ENCODE data around the gene C1QL2.

C1QL2 gene

GRCh38 chr2:119181391-119181790 is 22.8 kb upstream of the C1QL2 start:
- no peak for TF ChIP-seq TAF1 (IDR thresholded peaks at IDR 0.05; ENCODE audit: borderline replicate concordance, insufficient read depth, low read length)
- no peak for TF ChIP-seq POLR2AphosphoS5 (IDR thresholded peaks at IDR 0.05; ENCODE audit: low read depth, low read length)
- no peak for TF ChIP-seq FOXP2 (optimal IDR thresholded peaks at IDR 0.05; ENCODE audit: borderline replicate concordance, extremely low read depth, extremely low read length, insufficient read depth)
- TF ChIP-seq SIN3A (IDR thresholded peaks at IDR 0.05; ENCODE audit: borderline replicate concordance, insufficient read depth, low read length), result no peak
- no peak for TF ChIP-seq REST (IDR thresholded peaks at IDR 0.05; ENCODE audit: insufficient read depth in 1 of 2, low read depth in 2 of 2, low read length in 2 of 2)

GRCh38 chr2:119180892-119181291 is 22.3 kb upstream of the C1QL2 start:
- no peak for TF ChIP-seq SIN3A (IDR thresholded peaks at IDR 0.05; ENCODE audit: borderline replicate concordance, insufficient read depth, low read length)
- TF ChIP-seq POLR2AphosphoS5 (IDR thresholded peaks at IDR 0.05; ENCODE audit: low read depth, low read length), result no peak
- no peak for TF ChIP-seq TAF1 (IDR thresholded peaks at IDR 0.05; ENCODE audit: borderline replicate concordance, insufficient read depth, low read length)
- no peak for TF ChIP-seq FOXP2 (optimal IDR thresholded peaks at IDR 0.05; ENCODE audit: borderline replicate concordance, extremely low read depth, extremely low read length, insufficient read depth)
- TF ChIP-seq REST (IDR thresholded peaks at IDR 0.05; ENCODE audit: insufficient read depth in 1 of 2, low read depth in 2 of 2, low read length in 2 of 2), result no peak

GRCh38 chr2:119179991-119180390 is 21.4 kb upstream of the C1QL2 start:
- TF ChIP-seq SIN3A (IDR thresholded peaks at IDR 0.05; ENCODE audit: borderline replicate concordance, insufficient read depth, low read length) (no peak), REST (IDR thresholded peaks at IDR 0.05; ENCODE audit: insufficient read depth in 1 of 2, low read depth in 2 of 2, low read length in 2 of 2) (no peak), TAF1 (IDR thresholded peaks at IDR 0.05; ENCODE audit: borderline replicate concordance, insufficient read depth, low read length) (no peak), POLR2AphosphoS5 (IDR thresholded peaks at IDR 0.05; ENCODE audit: low read depth, low read length) (no peak), FOXP2 (optimal IDR thresholded peaks at IDR 0.05; ENCODE audit: borderline replicate concordance, extremely low read depth, extremely low read length, insufficient read depth) (no peak)

- TF ChIP-seq TAF1 (IDR thresholded peaks at IDR 0.05; ENCODE audit: borderline replicate concordance, insufficient read depth, low read length) (no peak), SIN3A (IDR thresholded peaks at IDR 0.05; ENCODE audit: borderline replicate concordance, insufficient read depth, low read length) (no peak), POLR2AphosphoS5 (IDR thresholded peaks at IDR 0.05; ENCODE audit: low read depth, low read length) (no peak), FOXP2 (optimal IDR thresholded peaks at IDR 0.05; ENCODE audit: borderline replicate concordance, extremely low read depth, extremely low read length, insufficient read depth) (no peak), REST (IDR thresholded peaks at IDR 0.05; ENCODE audit: insufficient read depth in 1 of 2, low read depth in 2 of 2, low read length in 2 of 2) (no peak)
These were observed 20.7 kb upstream of the C1QL2 start for GRCh38 chr2:119179202-119179601.

GRCh38 chr2:119178776-119179175 is 20.2 kb upstream of the C1QL2 start:
- TF ChIP-seq TAF1 (IDR thresholded peaks at IDR 0.05; ENCODE audit: borderline replicate concordance, insufficient read depth, low read length) (no peak), REST (IDR thresholded peaks at IDR 0.05; ENCODE audit: insufficient read depth in 1 of 2, low read depth in 2 of 2, low read length in 2 of 2) (no peak), POLR2AphosphoS5 (IDR thresholded peaks at IDR 0.05; ENCODE audit: low read depth, low read length) (no peak), SIN3A (IDR thresholded peaks at IDR 0.05; ENCODE audit: borderline replicate concordance, insufficient read depth, low read length) (no peak), FOXP2 (optimal IDR thresholded peaks at IDR 0.05; ENCODE audit: borderline replicate concordance, extremely low read depth, extremely low read length, insufficient read depth) (no peak)

Data from PFSK-1 (cell line).